Kidney glomerular epithelial cell (primary cell): Measurements from ENCODE around the gene INAFM1.

Source experiments
- DNase-seq: peaks from one replicate; lab custom pipeline; 2025; lab: John Stamatoyannopoulos, UW

Gene INAFM1

DNA sequence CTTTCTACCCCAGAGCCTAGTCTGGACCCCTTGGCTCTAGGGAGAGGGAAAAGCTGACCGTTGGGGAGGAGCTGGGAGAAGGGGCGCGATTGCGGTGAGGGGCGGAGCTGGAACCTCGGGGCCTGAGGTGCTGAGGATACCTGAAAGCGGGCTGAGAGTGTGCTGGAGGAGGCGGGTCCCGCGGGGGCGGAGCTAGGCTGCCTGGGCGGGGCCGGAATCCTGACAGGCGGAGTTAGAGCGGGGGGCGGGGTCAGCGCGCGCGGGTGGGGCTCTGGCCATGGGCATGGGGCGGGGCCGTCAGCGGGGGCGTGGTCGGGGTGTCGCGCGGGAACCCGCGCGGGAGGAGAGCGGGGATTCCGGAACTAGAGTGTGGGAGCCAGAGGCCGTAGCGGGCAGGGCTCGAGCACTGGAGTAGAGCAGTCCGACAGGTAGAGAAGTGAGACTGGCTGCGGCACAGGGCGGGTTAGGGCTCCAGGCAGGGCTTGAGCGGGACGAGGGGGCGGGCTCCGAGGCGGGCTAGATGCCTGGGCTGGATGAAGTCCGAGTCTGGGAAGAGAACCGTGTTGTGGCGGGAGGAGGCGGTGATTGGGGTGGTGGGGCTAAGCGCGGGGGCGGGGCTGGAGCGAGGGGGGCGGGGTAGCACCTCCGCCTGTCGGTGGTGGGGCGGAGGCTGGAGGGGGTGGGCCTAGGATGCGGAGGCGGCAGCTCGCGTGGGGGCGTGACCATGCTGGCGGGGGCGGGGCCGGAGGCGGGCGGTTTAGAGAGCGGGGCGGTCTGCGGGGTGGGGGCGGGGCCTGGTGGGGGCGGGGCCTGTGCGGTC lies at the start of gene INAFM1:
TSS of gene INAFM1 (plus strand) at position 815 of the 820 bp plus-strand sequence. CDS start 35 bp downstream, outside the sequence.
- peak; percentile 83 for DNase-seq

DNA sequence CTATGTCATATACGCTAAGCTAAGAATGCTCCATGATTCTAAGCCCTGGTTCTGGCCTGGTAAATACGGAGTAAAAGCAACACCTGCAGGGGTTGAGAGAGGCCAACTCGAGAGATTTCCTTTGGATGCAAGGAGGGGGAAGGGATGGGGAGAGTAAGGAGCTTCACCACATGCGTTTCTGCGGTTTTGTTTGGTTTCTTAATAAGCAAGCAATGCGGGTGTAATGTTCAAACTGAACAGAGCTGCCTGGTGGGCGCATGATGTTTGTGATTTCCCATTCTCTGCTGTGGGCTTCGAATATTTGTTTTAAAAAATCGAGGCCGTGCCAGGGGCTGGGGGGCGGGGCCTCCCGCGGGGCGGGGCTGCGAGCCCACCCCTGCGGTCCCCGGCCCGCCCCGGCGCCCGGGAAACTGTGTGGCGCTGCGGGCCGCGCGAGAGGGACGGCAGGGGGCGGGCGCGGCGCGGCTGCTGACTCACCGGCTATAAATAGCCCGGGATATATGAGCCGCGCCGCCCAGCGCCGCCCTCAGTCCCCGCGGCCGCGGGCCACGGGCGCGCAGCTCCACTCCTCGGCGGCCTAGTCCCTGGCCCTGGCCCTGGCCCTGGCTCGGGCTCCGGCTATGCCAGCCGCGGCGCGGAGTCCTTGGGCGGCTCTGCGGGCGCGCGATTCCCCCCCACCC lies 48.8 kb upstream of the INAFM1 start:
- DNase-seq = peak; percentile 70

DNA sequence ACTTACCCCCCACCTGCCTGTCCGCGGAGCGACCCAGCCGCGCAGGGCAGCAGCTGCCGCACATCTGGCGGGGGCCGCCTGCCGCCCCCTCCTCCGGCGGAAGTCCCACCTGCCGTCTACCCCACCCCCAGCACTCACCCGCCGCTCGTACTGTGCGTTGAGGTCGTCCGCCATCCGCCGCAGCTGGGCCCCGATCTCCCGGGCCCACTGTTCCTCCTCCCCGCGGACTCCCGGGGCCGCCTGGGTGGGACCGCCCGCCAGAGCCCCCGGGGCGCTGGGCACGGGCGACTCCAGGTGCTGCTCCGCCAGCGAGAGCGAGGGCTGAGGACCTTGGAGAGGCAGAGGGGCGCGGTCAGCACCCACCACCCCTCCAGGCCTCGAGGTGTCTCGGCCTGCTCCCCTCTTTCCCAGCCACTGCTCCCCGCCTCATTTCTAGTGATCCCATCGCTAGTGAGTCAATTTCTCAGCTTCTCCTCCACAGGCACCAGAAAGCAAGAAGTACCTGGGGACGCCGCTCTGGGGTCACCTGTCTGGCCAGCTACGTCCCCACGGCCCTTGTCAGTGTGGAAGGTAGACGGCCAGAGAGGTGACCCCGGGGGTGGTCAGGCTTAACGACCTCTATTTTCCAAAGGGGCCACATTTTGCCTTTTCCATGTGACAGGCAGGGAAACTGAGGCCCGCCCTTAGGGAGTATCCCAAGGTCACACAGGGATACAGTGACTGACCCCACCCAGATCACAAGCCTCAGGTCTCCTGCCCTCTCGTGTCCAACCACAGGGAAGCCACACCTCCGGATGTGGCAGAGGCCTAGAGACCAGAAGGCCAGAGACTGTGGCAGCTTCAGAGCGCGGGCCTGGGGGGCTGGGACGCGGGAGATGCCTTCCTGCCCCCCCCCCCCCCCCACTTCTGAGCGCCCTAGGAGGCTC lies 48.0 kb upstream of the INAFM1 start:
- DNase-seq = no peak

DNA sequence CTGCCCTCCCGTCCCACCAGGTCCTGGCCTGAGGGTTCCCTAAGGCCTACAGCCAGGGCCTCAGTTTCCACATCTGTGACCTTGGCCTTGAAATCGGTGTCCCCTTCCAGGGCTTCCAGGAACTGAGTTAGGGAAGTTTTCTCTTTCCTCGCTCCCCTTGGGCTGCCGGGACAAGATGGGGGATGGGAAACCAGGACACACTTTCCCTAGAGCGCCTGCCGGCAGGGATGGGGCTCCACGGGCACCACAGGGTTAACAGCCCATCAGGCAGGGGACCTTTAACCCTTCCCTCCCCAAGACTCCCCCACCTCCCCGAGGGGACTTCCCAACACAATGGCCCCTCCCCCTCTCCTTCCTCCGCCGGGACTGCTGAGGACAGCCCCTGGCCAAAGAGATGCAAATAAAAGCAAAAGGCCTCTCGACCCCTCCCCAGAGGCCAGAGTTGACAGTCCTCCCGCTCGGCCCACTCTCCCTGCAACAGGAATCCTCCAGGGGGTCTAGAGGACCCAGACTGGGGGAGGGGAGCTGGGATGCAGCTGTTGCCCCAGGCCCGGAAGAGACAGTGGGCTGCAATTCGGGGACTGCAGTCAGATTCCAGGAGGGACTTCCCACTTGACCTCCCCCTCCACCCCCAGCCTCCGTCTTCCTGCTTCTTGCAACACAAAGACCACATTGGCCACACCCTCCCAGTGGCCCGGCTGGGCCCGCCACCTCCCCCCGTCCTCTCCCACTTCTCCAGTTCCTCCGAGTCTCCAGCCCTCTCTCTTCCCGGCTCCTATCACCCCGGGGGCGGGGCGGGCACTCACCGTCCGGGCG lies 47.1 kb upstream of the INAFM1 start:
- peak; percentile 51 for DNase-seq

DNA sequence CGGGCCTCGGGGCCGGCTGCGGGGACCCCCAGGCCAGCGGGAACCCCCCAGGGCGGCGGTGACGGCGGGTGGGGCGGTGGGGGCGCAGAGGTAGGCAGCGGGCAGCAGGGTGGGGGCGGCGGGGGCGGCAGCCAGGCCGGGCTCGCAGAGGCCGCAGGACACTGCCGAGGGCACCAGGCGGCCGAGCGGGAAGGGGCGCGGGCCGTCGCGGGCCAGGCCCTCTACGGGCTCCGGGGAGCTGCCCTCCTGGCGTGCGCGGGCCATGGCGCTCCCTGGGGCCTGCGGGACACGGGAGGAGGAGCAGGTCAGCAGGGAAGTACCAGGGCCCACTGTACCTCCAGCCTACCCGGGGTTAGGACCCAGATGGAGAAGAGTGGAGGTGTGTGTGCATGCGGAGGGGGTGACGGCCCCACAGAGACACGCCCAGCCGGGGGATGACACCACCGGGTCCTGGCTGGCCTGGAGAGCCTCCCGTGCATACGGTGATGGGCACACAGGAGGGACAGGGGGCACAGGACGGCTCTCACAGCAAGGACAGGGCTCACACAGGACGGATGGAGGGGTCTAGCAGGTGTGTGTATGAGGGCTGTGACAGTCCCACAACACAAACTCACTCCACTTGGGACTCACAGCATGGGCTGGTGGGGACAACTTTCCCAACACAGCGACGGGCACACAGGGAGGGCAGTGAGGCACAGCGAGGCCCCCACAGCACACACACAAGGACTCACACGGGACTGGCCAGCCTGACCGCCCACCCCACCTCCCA lies 46.3 kb upstream of the INAFM1 start:
- DNase-seq = no peak

DNA sequence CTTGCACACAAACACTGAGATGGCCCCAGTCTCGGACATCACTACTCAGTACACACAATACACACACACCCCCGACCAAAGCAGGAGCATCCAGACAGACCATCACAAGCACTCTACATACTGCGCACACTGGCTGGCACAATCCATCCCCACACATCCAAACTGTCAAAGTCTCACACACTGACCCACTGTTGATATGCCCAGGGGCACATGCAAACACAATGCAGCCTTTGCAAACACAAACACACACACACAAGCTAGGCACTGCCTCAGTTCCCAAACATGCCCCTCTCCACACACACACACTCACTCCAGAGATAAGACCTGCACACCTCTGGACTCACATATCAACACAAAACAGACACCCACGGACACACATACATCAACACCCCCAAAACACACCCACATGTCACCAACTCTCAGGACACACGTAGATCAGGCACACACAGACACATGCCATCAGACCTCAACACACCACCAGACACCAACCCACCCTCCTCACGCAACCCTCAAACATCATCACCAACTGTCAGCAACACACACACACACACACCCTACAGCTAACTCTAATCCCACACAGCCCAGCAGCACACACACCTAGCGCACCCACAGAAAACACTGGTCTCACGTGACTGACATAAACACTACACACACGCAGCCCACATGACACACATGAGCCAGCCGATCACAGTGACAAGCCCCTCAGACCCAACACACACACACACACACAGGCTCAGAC lies 45.6 kb upstream of the INAFM1 start:
- no peak for DNase-seq

DNA sequence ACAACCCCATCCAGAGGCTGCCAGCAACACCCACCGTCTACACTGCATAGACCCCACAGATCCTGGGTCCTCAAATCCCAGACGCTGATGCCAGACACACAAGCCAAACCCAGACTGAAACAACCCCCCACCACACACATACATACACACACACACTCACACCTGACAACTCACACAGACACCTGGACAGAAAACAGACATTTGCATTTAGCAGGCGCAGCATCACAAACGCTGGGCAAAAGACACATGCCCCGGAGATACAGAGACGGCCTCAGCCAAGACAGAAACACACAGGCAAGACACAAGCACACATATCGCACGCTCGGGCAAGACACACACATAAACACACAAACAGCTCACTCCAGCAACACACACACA lies 45.0 kb upstream of the INAFM1 start:
- DNase-seq = peak; percentile 13

DNA sequence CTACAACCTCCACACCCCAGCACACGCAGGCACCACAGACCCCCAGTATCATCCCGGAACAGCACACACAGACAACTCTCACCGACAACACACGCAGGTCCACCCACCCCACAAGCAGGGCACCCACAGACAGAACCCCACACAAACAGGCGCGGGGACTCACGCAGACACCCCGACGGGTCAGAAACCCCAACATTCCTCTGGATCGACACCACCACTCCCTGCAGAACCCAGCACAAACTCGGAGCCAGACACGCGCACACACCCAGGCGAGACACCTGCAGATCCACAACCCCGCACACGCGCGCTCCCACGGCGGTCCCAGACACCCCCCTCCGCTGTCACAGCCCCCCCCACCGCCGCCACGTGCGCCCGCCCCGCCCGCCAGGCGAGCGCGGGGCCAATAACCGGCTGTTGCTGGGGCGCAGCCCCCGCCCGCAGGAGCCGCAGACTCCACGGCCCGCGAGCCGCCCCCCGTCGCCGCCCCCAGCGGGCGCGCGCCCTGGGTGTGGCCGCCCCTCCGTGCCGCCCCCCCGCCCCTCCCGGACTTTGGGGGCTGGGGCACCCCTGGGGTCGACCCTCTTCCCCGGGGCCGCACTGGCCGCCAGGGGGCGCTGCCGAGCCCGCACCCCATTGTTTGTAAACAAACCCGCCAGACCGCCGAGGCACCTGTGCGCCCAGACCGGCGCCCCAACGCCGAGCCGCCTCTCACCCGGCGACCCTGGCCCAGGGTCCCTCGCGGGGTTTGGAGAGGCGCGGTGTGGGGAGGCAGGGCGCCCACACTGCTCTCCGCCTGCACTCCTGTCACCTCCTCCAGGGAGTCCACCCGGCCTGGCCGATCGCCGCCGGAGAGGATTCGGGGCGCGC lies 44.4 kb upstream of the INAFM1 start:
- no peak for DNase-seq

DNA sequence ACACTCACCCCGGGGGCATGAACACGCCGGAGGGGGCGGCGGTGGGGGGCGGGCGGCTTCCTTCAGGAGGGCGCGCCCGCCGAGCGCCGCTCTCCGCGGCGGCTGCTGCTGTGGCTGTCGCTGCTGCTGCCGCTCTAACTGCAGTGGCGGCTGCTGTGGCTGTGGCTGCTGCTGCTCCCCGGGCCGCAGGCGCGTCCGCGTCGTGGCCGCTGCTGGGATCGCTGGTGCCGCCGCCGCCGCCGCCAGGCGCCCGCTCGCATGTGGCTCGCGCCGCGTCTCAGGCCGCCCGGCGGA lies 43.8 kb upstream of the INAFM1 start, which contains the start of gene BBC3:
TSS of gene BBC3 (minus strand) at position 279 of the 294 bp plus-strand sequence. CDS start 2,768 bp downstream, outside the sequence.
- DNase-seq = no peak

DNA sequence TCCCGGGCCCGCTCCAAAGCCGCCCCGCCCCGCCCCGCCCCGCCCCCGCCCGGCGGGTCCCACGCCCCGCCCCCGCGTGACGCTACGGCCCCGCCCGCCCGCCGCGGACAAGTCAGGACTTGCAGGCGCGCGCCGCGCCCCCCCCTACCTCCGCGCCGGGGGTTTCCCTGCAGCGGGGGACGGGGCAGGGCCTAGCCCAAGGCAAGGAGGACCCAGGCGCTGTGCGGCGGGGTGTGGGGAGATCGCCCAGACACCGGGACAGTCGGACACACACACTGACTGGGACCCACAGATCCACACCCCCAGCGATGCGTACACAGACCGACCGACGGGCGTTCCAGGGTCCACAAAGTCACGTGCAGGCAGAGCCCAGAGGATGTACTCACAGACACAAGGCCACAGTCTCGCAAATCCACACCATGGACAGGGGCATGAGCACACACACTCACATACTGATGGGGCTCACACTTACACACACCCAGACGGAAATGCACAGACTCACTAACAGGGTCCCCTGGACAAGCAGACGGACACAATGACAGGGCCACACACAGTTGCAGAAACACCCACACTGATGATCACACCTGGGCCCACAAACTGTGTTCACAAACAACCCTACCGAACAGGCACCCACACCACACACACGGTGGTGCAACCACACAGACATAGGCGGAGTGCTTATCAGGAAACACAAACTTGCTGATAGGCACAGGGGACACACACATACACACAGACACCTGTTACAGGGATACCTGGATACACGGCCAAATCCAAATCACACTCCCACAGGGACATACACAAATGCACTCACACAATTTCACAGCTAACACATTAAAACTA lies 43.2 kb upstream of the INAFM1 start:
- DNase-seq = peak; percentile 61

DNA sequence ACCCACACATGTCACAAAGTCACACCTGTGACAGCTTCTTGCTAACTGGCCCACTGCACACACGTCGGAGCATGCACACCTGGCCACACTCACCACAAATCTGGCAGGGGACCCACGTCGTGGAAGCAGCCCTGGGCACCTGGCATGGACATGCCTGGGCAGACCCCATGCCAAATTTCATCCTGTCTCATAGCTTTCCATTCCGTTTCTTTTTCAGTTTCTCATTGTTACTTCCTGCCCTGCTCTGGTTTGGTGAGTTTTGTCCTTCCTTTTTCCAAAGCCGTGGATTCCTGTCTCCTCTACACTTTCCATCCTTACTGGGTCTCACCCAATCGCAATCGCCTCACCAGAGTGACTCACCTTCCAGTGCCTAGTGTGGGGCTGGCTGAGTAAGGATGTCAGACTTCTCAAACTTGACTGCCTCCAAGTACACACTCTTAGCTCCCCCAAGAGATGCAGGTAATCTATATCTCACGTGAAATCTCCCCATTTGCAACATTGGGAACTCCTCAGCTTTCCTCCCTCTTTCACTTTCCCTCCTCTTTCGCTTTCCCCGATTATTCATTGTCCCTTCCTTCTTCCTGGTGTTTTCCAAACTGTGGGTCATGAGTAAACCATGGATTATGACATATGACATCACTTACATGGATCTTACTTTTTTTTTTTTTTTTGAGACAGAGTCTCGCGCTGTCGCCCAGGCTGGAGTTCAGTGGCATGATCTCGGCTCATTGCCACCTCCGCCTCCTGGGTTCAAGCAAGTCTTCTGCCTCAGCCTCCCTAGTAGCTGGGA lies 42.1 kb upstream of the INAFM1 start:
- DNase-seq = peak; percentile 84

DNA sequence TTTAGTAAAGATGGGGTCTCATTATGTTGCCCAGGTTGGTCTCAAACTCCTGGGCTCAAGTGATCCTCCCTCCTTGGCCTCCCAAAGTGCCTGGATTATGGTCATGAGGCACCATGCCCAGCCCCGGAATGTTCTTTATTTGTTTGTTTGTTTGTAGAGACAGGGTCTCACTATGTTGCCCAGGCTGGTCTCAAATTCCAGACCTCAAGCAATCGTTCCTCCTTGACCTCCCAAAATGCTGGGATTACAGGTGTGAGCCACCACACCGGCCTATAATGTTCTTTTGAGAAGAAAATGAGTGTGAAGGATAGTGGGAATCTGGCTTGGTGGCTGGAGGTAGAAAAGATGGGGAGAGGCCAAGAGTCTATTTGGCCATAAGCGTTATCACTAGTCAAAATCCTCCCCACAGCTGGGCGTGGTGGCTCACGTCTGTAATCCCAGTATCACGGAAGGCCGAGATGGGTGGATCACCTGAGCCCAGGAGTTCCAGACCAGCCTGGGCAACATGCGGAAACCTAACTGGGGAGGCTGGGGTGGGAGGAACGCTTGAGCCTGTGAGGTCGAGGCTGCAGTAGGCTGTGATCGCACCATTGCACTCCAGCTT lies 38.5 kb upstream of the INAFM1 start:
- no peak for DNase-seq

DNA sequence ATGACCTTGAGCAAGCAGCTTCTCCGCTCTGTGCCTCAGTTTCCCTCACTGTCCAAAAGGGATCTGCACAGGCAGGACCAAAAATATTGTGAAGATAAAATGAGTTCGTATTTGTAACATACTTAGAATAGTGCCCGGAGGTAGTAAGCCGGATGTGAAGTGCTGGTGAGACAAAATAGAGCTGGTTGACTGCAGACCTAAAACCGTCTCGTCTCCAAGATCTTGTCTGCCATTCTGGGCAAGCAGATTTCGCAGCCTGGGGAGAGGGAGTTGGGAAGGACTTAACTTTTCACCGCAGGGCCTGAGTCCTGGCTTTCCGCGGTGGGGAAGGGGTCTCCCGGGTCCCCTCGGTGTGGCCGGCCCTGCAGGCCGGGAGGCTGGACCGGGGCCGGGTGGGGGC lies 35.5 kb upstream of the INAFM1 start:
- DNase-seq = no peak

DNA sequence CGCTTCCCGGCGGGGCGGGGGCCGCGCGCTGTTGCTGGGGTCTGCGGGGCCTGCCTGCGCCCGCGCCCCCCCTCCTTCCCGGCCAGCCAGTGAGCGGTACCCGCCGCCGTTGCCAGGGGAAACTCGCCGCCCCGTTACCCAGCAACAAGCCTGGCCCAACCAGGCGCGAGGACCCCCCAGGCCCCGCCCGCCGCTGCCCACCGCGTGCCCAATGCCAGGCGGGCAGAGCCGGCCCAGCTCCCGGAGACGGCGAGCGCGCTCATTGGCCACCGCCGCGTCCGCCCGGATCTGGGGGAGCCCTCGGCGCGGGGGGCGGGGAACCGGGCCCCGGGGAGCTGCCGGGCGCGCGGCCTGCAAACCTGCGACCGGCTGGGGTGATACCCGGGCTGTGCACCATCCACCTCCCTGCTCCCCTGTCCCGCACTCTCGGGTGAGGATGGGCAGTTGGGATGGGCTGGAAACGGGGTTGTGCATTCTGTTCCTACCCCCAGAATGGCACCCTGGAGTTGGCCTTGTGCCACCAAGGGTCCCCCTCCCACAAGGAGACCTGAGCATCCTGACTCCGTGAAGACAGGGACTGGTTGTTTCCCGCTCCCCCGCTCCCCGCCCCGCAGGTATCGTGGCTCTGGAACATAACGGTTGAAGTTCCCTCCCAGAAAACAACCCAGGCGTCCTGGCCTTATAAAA lies 34.9 kb upstream of the INAFM1 start:
- peak; percentile 38 for DNase-seq

DNA sequence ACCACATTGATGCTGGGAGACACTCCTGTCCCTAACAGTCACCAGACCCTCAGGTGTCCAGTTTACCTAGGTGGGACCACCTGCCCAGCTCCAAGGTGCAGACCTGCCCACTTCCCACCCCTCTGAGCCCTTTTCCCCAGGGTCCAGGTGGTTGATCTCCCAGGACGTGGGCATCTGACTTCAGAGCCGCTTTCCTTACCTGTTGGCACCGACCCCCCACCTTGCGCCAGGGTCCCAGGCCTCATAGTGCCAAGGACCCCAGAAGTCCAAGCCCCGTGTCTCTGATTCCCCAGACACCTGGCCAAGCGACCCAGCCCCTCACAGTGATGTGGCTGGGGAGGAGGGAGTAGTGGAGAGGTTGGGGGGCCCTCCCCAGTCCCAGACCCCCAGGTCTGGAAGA lies 34.1 kb upstream of the INAFM1 start:
- DNase-seq = no peak
